Smooth muscle cell (in vitro differentiated cells): Measurements from ENCODE around the gene SUMO3. TPM values are rescaled to one million over a fixed set of nuclear protein-coding genes. Genes with fewer than 3 reads are reported as not detected.

ENCODE experiments used
- DNase-seq: peaks from one replicate; lab custom pipeline; 2025; ENCODE audit not compliant: unreplicated experiment; lab: John Stamatoyannopoulos, UW
- H2AFZ ChIP-seq: fragments of 200-600 bp; sonication (generic); 2 replicates; pipeline ENCODE4 v1.6.0; 2016; ENCODE audit warnings: antibody characterized with exemption, low read depth, mild to moderate bottlenecking
- H3F3A ChIP-seq: fragments of 200-600 bp; sonication (generic); 2 replicates; pipeline ENCODE4 v1.6.0; 2017; ENCODE audit warnings: antibody characterized with exemption, low read depth
- H3K27ac ChIP-seq: fragments of 200-600 bp; sonication (generic); 2 replicates; pipeline ENCODE4 v1.5.1; 2016; ENCODE audit warnings: low read depth, mild to moderate bottlenecking
- H3K27me3 ChIP-seq: fragments of 200-600 bp; sonication (generic); 2 replicates; pipeline ENCODE4 v1.6.1; 2016; ENCODE audit warnings: low read depth, mild to moderate bottlenecking
- H3K36me3 ChIP-seq: fragments of 200-600 bp; sonication (generic); 2 replicates; pipeline ENCODE4 v1.5.1; 2016; ENCODE audit warnings: low read depth
- H3K4me1 ChIP-seq: fragments of 200-600 bp; sonication (generic); 2 replicates; pipeline ENCODE4 v1.5.1; 2016; ENCODE audit warnings: low read depth
- H3K4me2 ChIP-seq: fragments of 200-600 bp; sonication (generic); 2 replicates; pipeline ENCODE4 v1.6.0; 2016; ENCODE audit warnings: mild to moderate bottlenecking
- H3K4me3 ChIP-seq: fragments of 200-600 bp; sonication (generic); 2 replicates; pipeline ENCODE4 v1.5.1; 2016; ENCODE audit warnings: mild to moderate bottlenecking
- H3K79me2 ChIP-seq: fragments of 200-600 bp; sonication (generic); 2 replicates; pipeline ENCODE4 v1.6.0; 2016; ENCODE audit warnings: low read depth, mild to moderate bottlenecking
- H3K9ac ChIP-seq: fragments of 200-600 bp; sonication (generic); 2 replicates; pipeline ENCODE4 v1.6.0; 2016; ENCODE audit warnings: low read depth
- H3K9me3 ChIP-seq: fragments of 200-600 bp; sonication (generic); replicated peaks from 2 replicates; pipeline ENCODE4 v1.5.1; 2016; ENCODE audit warnings: low read depth
- H4K20me1 ChIP-seq: fragments of 200-600 bp; sonication (generic); 2 replicates; pipeline ENCODE4 v1.6.0; 2016; ENCODE audit warnings: low read depth
- WGBS: methylation state at CpG from one replicate; pipeline ENCODE4 v1.1.7; 2016; ENCODE audit warnings: low lambda C conversion rate; 5-methylcytosine and 5-hydroxymethylcytosine counted together
- polyA plus RNA-seq: library from polyadenylated mRNA; unstranded; fragments of >200 nt; fragmentation: Nextera tagmentation; extraction: Ambion mirVana; gene quantifications from 2 replicates; pipeline ENCODE4 v1.2.1, GENCODE V29; 2016
- total RNA-seq: library from RNA; depleted of rRNA; stranded (reverse); fragments of >200 nt; gene quantifications from 2 replicates; pipeline ENCODE4 v1.2.3, GENCODE V29; 2014
- TF ChIP-seq, protein P1 (sequence below): fragments of 200-600 bp; sonication (generic); IDR thresholded peaks from 2 replicates; pipeline ENCODE4 v1.5.1; 2017; ENCODE audit warnings: borderline replicate concordance, mild to moderate bottlenecking, antibody characterized with exemption; ENCODE audit not compliant: insufficient read depth, poor library complexity, severe bottlenecking

Gene SUMO3
- total and polyA plus RNA-seq, 2 experiments from 2014 or later = 87.9 to 124 TPM

DNA sequence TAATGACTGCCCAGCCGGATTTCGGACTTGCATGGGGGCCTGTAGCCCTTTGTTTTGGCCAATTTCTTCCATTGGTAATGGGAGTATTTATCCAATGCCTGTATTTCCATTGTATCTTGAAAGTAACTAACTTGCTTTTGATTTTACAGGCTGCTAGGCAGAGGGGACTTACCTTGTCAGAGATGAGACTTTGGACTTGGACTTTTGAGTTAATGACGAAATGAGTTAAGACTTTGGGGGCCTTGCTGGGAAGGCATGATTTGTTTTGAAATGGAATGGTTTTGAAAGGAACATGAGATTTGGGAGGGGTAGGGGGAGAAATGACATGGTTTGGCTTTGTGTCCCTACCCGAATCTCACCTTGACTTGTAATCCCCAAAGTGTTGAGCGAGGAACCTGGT lies 25.9 kb downstream of the SUMO3 start:
- Histone ChIP-seq H4K20me1 (peaks cover 74% of the 10 kb centered on the region), H3K9me3 (no peaks in the 10 kb centered on the region), H2AFZ (no peak overlapping the region), H3K4me1 (peaks cover 4% of the 10 kb centered on the region), H3K36me3 (no peaks in the 10 kb centered on the region), H3F3A (no peaks in the 10 kb centered on the region), H3K9ac (no peak overlapping the region), H3K79me2 (peaks cover 72% of the 10 kb centered on the region), H3K27me3 (no peaks in the 10 kb centered on the region), H3K27ac (no peak overlapping the region), H3K4me2 (no peak overlapping the region), H3K4me3 (no peak overlapping the region)
- TF ChIP-seq, protein P1, sequence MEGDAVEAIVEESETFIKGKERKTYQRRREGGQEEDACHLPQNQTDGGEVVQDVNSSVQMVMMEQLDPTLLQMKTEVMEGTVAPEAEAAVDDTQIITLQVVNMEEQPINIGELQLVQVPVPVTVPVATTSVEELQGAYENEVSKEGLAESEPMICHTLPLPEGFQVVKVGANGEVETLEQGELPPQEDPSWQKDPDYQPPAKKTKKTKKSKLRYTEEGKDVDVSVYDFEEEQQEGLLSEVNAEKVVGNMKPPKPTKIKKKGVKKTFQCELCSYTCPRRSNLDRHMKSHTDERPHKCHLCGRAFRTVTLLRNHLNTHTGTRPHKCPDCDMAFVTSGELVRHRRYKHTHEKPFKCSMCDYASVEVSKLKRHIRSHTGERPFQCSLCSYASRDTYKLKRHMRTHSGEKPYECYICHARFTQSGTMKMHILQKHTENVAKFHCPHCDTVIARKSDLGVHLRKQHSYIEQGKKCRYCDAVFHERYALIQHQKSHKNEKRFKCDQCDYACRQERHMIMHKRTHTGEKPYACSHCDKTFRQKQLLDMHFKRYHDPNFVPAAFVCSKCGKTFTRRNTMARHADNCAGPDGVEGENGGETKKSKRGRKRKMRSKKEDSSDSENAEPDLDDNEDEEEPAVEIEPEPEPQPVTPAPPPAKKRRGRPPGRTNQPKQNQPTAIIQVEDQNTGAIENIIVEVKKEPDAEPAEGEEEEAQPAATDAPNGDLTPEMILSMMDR = no peak
- WGBS = 97% methylated on average over 5 of the region's 5 CpGs
- no peak for DNase-seq

DNA sequence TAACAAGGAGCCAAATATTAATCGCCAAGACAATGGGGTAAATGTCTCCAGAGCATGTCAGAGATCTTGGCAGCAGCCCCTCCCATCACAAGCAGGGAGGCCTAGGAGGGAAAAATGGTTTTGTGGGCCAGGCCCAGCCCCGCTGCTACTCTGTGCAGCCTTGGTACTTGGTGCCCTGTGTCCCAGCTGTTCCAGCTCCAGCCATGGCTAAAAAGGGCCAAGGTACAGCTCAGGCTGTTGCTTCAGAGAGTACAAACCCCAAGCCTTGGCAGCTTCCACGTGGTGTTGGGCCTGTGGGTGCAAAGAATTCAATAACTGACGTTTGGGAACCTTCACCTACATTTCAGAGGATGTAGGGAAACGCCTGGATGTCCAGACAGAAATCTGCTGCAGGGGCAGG lies 26.6 kb downstream of the SUMO3 start:
- H3K36me3 ChIP-seq = no peaks in the 10 kb centered on the region
- no peaks in the 10 kb centered on the region for H3F3A ChIP-seq
- no peak overlapping the region for H3K9ac ChIP-seq
- H3K27ac ChIP-seq = no peak overlapping the region
- H3K4me1 ChIP-seq = peaks cover 4% of the 10 kb centered on the region
- no peak overlapping the region for H3K4me2 ChIP-seq
- no peak overlapping the region for H3K4me3 ChIP-seq
- TF ChIP-seq, protein P1 = no peak
- no peak for DNase-seq
- H4K20me1 ChIP-seq = peaks cover 75% of the 10 kb centered on the region
- no peaks in the 10 kb centered on the region for H3K9me3 ChIP-seq
- whole genome bisulfite sequencing = 97% methylated on average over 5 of the region's 5 CpGs
- H2AFZ ChIP-seq = no peak overlapping the region
- peaks cover 70% of the 10 kb centered on the region for H3K79me2 ChIP-seq
- H3K27me3 ChIP-seq = no peaks in the 10 kb centered on the region

DNA sequence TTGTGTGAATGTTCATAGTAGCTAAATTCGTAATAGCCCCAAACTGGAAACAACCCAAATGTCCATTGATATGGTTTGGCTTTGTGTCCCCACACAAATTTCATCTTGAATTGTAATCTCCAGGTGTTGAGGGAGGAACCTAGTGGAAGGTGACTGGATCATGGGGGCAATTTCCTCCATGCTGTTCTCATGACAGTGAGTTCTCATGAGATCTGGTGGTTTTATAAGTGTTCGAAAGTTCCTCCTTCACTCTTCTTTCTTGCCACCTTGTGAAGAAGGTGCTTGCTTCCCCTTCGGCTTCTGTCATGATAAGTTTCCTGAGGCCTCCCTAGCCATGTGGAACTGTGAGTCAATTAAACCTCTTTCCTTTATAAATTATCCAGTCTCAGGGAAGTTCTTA lies 27.5 kb downstream of the SUMO3 start:
- Histone ChIP-seq H3K4me1 (peaks cover 4% of the 10 kb centered on the region), H3K4me3 (no peak overlapping the region), H3K79me2 (peaks cover 61% of the 10 kb centered on the region), H4K20me1 (peaks cover 75% of the 10 kb centered on the region), H3K9ac (no peak overlapping the region), H2AFZ (no peak overlapping the region), H3K4me2 (no peak overlapping the region), H3K36me3 (no peaks in the 10 kb centered on the region), H3F3A (no peaks in the 10 kb centered on the region), H3K27me3 (no peaks in the 10 kb centered on the region), H3K9me3 (no peaks in the 10 kb centered on the region), H3K27ac (no peak overlapping the region)
- 94% methylated on average over 3 of the region's 3 CpGs for WGBS
- TF ChIP-seq, protein P1 = no peak
- no peak for DNase-seq

DNA sequence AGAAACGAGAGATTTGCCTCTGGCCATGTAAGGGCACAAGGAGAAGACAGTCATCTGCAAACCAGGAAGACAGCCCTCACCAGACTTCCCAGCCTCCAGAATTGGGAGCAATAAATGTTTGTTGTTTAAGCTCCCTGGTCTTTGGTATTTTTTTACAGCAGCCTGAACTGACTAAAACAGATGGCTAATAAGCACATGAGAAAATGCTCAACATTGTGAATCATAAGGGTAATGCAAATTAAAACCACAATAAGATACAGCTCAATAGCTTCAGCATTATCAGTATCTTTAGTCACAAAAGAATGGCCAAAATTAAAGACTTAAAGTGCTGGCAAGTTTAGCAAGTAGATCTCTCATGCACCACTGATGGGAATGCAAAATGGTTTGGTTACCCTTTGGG lies 28.0 kb downstream of the SUMO3 start:
- H3K79me2 ChIP-seq = peaks cover 57% of the 10 kb centered on the region
- H3K4me3 ChIP-seq = no peak overlapping the region
- peaks cover 79% of the 10 kb centered on the region for H4K20me1 ChIP-seq
- no peaks in the 10 kb centered on the region for H3K9me3 ChIP-seq
- no peak overlapping the region for H2AFZ ChIP-seq
- no peak overlapping the region for H3K9ac ChIP-seq
- TF ChIP-seq, protein P1 = no peak
- DNase-seq = no peak
- H3K27me3 ChIP-seq = no peaks in the 10 kb centered on the region
- peak overlapping the region; percentile 7 for H3K27ac ChIP-seq
- peaks cover 4% of the 10 kb centered on the region for H3K4me1 ChIP-seq
- peak overlapping the region; percentile 3 for H3K4me2 ChIP-seq
- WGBS = 33% methylated on average over 1 of the region's 1 CpG
- H3F3A ChIP-seq = no peaks in the 10 kb centered on the region
- H3K36me3 ChIP-seq = no peaks in the 10 kb centered on the region
